GM18951 (cell line): ENCODE measurements around the gene MINDY4.

ENCODE experiments used
- POLR2A ChIP-seq: IDR thresholded peaks from 4 replicates; pipeline ENCODE4 v1.6.1; 2011; ENCODE audit warnings: mild to moderate bottlenecking; ENCODE audit not compliant: insufficient read length, insufficient read depth; ENCODE audit errors: extremely low read depth
- in situ Hi-C: fragments of 300-500 bp; cut with MboI; formaldehyde crosslinking; loops from one replicate; pipeline ENCODE4 v1.12.0; 2022; ENCODE audit warnings: low sequenced_read_pairs, mixed read lengths, inconsistent platforms; ENCODE audit not compliant: unreplicated experiment

MINDY4 gene

DNA sequence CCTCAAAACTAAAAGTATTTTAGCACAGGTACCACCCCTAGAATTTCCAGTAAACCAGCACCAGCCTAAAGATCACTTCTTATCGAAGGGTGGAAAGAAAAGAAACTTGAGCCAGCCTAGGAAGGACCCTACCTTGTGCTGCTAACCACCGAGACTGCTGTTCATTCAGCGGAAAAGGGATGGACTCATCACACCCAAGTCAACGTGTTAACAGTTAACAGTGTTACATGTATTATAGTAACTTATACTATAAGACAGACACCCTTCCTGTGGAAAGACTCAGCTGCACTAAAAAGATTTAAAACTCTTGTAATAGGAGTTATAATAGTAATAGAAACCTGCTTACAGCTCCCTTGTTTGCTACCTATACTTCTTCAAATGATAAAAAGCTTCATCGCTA, 39.8 kb downstream of the MINDY4 start:
- no peak for TF ChIP-seq POLR2A
- in situ Hi-C loops = no loop called here

DNA sequence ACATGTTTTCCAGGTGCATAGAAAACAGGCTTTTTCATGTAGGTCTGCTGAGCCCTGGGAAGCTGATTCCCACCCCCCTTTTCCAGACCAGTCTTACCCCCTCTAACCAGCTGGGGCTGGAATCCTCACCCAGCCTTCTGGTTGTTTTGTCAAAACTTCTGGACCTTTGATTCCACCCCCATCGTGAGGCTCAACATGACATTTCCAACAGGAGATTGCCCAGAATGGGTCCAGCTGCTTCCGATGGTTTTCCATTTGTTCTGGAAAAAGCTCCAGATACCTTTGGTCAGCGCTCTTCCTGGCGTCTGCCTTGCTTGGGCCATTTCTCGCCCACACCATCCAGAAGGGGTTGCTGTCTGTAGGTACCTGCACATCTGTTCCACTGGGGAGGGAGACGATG, 41.5 kb downstream of the MINDY4 start:
- in situ Hi-C loops = no loop called here
- no peak for TF ChIP-seq POLR2A

DNA sequence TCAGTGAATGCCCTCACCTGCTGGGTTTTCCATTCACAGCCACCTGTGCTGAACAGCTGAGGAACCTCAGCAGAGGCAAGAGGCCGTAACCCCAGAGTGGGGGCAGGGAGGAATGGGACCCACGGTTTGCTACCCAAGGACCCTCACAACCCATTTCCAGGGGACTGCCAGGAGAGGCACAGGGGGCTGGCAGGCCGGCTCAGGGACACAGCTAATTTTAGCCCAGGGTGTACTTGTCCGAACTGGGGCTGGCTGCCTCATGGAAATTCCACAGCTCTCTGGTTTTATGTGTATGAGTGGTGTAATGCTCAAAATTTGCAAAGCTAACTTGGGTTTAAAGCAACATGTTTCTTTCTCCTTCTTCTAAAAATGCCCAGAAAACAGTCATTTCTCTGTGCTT, 42.2 kb downstream of the MINDY4 start:
- in situ Hi-C loops = no loop called here
- TF ChIP-seq POLR2A = no peak

DNA sequence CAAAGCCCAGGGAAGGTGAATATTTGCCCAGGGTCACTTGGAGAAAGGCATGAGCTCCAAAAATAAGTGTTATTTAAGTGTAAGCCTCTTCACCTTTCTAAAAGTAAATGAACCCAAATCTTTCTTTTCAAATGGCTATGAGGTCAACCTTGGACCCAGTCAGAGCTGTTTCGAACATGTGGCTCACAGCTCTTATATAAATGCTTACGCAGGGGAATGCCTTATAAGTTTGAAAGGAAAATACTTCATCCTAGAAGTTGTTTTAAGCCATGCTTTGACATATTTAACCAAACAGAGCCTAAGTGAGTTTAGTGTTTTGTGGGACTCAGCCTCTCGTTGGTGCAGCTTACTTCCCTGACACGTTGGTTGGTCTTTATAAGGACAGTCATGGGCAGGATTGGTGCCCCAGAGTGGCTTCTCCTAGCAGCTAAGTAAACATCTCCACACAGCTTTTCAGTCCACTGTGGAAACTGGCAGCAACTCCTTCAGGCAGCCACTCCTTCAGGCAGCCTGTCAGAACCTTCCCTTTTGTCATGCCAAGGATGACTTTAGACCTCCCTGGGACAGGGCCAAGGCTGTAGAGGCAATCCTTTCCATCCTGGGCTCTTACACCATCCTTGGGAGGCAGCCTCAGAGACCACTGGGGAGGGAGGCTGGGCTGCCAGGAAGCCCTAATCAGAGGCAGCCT, 43.6 kb downstream of the MINDY4 start:
- in situ Hi-C loops = no loop called here
- no peak for TF ChIP-seq POLR2A

DNA sequence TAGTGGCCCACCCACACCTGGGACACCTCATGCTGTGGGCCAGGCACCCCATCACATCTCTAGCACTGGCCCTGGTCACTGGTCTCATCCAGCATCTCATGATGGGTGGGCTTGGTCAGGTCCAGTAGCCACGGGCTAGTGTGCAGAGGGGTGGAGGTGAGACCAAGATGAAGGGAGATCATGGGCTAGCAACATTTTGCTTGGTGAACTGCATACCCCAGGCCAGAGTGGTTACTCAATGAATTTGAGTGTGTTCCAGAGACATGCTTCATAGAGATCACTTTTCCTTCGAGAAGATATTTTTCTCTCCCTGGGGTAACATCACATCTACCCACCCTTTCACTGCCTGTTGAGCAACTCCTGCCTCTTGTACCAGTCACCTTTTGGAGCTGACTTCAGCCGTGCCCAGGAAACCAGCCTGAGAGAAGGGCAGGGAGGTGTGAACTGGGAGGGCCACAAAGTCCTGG, 44.2 kb downstream of the MINDY4 start:
- no peak for TF ChIP-seq POLR2A
- in situ Hi-C loops = no loop called here

DNA sequence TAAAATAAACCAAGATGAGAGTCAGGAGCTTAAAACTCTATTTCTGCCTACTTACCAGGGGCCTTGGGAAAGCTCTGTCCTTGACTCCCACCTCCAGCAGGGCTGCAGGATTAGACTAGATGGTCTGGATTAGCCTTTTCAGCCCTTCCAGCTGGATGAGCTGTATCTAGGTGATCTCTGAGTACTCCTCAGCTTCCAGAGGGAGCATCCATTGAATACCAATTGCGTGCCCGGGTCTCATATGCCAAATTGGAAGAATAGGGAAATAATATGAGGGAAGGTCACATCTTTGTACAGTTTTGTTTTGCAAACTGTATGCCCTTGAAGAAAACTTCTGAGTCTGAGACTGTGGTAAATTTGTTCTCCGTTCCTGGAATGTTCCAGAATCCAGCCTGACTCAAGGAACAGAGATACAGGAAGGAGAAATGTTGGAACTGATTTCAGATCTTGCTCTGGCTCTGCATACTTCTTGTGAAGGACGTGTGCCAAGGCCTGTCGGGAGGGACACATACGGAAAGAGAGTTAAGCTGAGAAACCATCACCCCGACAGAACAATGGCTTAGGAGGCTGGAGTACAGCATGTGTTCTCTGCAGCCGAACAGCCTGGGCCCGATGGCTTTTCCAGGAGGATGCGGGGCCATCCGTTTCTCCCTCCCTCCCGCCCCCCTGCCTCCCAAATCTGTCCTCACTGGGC, 44.9 kb downstream of the MINDY4 start:
- in situ Hi-C loops = no loop called here
- TF ChIP-seq POLR2A = no peak

DNA sequence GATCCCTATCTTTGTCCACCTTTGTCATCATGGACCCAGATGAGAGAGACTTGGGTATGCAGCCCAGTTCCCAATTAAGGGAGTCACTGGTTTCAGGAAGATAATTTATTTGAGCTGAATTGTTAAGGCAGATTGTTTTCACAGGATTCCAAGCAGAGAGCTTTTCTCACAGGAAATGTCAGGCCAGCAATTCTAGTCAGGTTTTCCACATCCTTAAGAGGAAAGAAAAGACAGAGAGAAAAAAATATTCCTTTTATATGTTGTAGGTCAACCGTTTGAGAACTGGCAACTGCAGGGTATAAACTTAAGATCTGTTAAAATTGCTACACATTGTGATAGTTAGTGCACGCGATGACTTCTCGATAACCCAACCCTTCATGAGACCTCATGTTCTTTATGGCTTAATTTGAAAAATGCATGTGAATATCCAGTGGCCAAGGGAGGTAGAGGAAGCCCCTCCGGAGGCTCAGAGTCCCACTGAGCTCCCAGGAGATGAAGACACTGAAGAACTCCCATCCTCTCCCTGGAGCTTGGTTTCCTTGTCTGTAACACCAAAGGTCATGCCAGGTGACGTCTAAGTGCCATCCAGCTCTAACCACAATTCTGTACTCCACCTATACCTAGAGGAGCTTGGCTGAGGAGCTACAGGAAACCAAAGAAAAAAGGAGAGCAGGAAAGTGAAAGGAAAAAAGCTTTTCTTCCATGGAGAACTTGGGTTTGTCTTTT, 45.6 kb downstream of the MINDY4 start:
- in situ Hi-C loops = no loop called here
- TF ChIP-seq POLR2A = no peak

DNA sequence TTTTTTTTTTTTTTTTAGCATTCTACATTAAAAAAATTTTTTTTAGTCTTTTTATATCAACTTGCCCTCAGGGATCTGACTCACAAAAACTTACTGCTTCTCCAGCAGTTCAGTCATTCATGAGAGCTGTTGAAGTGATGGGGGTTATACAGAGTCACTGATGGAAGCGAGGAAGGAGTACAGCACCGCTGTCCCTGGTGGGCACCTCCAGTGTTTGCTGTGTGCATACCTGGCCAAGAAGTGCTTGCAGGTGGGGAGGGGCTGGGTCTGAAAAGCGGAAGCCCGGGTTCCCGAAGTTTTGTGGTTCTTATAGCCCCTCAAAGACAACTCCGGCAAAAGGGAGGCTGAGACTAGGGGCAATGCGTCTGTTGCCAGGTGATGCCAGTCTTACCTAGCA, 46.2 kb downstream of the MINDY4 start:
- no peak for TF ChIP-seq POLR2A
- in situ Hi-C loops = no loop called here

DNA sequence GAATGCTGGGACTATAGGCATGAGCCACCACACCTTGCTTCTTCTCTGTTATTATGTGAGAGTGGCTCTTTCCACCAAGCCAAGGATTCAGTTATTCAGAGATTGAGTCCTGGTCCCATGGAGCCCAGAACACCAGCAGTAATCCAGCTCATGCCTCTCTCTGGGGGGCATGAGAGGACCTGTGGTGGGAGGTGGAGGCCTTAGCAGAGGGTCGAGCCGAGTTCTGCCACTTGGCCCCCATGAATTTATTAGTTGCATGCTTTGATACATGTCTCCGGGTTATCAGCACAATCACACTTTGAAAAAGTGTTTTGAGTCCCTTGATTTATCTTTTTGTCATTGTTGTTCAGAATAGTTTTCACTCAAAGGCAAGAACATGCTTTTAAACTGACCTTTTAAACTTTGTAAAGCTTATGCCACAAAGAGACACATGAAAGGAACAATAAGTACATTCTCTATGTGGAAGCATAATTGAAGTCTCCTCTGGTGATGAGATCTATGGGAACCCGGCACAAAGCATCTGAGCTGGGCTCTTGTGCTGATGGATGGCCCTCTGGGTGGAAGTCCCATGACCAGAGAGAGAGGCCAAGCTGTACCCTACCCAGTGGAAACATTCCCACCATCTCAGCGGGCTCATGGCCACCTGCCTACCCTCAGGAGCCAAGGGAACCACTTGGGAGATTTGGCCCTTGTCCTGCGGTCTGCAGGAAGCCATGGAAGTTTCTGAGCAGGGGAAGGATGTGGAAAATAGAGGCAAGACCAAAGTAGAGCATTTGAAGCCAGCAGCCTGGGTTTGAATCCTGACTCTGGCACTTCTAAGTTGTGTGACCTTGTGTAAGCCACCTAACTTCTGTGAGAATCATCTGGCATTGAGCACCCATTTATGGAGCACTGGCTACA, 53.9 kb downstream of the MINDY4 start:
- in situ Hi-C loops = no loop called here
- no peak for TF ChIP-seq POLR2A

DNA sequence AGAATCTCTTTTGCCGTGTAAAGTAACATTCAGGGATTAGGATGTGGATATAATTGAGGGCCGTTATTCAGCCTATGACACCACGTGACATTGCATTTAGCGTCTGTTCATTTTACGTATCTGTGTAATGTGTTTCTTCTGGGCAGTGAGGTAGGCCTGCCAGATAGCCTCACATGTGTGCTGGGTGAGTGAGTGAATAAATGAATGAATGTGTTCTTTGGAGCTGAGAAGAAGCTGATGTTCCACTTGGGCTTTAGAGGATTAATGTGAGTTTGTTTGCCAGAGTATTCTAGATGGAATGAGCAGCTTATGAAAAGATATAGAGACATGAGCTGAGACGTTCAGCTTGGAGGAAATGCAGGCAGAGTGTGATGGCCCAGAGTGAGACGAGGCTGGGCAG, 55.0 kb downstream of the MINDY4 start:
- in situ Hi-C loops = no loop called here

DNA sequence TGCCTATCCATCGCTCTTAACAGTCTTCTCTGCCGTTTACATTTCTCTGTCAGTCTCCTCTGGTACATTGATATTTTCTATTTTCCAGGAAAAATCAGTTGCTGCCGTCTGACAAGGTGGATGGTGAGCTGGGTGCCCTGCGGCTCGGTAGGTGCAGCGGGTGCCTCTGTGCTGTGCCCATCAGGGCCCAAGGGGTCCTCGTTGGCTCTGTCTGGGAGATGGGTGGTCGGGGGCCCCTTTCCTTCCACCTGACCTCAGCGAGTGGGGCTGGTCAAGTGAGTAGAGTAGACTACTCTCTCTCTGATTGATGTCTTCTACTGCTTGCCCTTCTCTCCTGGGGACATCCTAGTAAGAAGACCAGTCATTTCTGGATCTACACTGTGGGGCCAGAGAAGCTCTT, 57.4 kb downstream of the MINDY4 start:
- in situ Hi-C loops = no loop called here
- no peak for TF ChIP-seq POLR2A

More for the DNA sequence above, 55.0 kb downstream of the MINDY4 start:
- TF ChIP-seq POLR2A = no peak

DNA sequence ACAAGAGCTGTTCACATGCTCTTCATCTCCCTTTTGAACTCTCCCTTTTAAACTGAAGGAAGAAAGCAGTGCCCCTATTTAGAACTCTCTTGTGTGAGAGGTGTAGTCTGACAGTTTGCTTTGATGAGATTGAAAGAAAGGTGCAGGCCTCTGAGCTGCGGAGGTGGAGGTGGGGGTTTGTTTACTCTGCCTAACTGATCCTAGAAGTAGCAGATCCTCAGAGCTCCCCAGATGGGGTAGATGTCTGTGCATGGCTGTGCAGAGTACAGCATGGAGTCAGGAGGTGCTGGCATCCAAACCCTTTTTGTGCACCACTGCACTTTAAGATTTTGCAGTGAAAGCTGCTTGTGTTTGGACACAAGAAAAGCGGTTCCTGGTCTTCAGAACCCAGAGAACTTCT, 58.3 kb downstream of the MINDY4 start:
- TF ChIP-seq POLR2A = no peak
- in situ Hi-C loops = no loop called here

DNA sequence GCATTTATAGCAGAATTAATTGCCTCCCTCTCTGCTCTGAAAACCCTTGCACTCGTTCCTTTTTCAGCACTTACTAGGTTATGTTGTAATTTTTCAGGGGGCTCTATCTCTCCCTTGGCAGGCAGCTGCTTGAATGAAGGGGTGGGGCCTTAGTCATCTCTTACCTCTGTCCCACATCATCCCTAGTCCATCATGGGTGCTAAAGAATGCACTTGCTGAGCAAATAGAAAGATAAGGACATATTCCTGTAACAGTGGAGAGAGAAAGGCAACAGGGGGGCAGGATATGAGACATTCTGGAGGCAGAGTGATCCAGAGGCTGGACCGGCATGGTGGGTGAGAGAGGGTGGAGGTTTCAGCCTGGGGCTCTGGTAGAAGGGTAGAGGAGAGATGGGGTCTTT, 60.0 kb downstream of the MINDY4 start:
- TF ChIP-seq POLR2A = no peak

More for the DNA sequence above, 60.0 kb downstream of the MINDY4 start:
- in situ Hi-C loops = no loop called here
